HEK293T (cell line): Measurements from ENCODE around the gene YWHAQ.

Source experiments
- ARNT ChIP-seq: fragments of 450-650 bp; IDR thresholded peaks from 2 replicates; pipeline ENCODE4 v1.6.1; 2017; ENCODE audit warnings: mild to moderate bottlenecking
- BHLHE40 ChIP-seq: fragments of 450-650 bp; IDR thresholded peaks from 2 replicates; pipeline ENCODE4 v1.6.1; 2016; ENCODE audit warnings: mild to moderate bottlenecking, moderate library complexity, borderline replicate concordance
- CTBP1 ChIP-seq: fragments of 450-650 bp; IDR thresholded peaks from 2 replicates; pipeline ENCODE4 v1.6.1; 2016; ENCODE audit warnings: borderline replicate concordance
- ELF4 ChIP-seq: fragments of 450-650 bp; IDR thresholded peaks from 2 replicates; pipeline ENCODE4 v1.6.1; 2017; ENCODE audit warnings: antibody characterized with exemption
- FOXA1 ChIP-seq: fragments of 450-650 bp; IDR thresholded peaks from 2 replicates; pipeline ENCODE4 v1.6.1; 2016; ENCODE audit warnings: mild to moderate bottlenecking
- LEF1 ChIP-seq: fragments of 450-650 bp; IDR thresholded peaks from 2 replicates; pipeline ENCODE4 v1.6.1; 2017; ENCODE audit warnings: mild to moderate bottlenecking, borderline replicate concordance
- NFRKB ChIP-seq: fragments of 450-650 bp; IDR thresholded peaks from 2 replicates; pipeline ENCODE4 v1.6.1; 2016; ENCODE audit warnings: mild to moderate bottlenecking, moderate library complexity
- SP1 ChIP-seq: fragments of 450-650 bp; IDR thresholded peaks from 2 replicates; pipeline ENCODE4 v1.6.1; 2017
- SUZ12 ChIP-seq: fragments of 450-650 bp; IDR thresholded peaks from 2 replicates; pipeline ENCODE4 v1.6.1; 2016; ENCODE audit warnings: mild to moderate bottlenecking
- TARDBP ChIP-seq: fragments of 450-650 bp; IDR thresholded peaks from 2 replicates; pipeline ENCODE4 v1.6.1; 2016
- ZNF384 ChIP-seq: fragments of 450-650 bp; IDR thresholded peaks from 2 replicates; pipeline ENCODE4 v1.6.1; 2016

GRCh38 chr2:9665898-9666297, 35.1 kb upstream of the YWHAQ start:
- TF ChIP-seq ELF4, result no peak
- no peak for TF ChIP-seq ARNT
- TF ChIP-seq BHLHE40, result no peak
- no peak for TF ChIP-seq SP1
- no peak for TF ChIP-seq ZNF384
- TF ChIP-seq TARDBP, result no peak
- no peak for TF ChIP-seq LEF1
- TF ChIP-seq CTBP1, result no peak
- no peak for TF ChIP-seq SUZ12
- no peak for TF ChIP-seq NFRKB
- TF ChIP-seq FOXA1, result no peak
